ENCODE data around the gene NBR1. TPM values are rescaled to one million over a fixed set of nuclear protein-coding genes. Genes with fewer than 3 reads are reported as not detected.

Gene NBR1
- total and polyA plus RNA-seq, 2 of the 4 experiments (the other 2 are of a cell fraction), result 52.4 to 132 TPM

- no peak overlapping the region for H4K91ac ChIP-seq (ENCODE audit: insufficient read depth, low read depth, low read length)
- ATAC-seq (ENCODE audit: low read depth), result no peak
- TF ChIP-seq POLR2A (IDR thresholded peaks at IDR 0.05; ENCODE audit: low read depth, low read length) (no peak), RCOR1 (IDR thresholded peaks at IDR 0.05; ENCODE audit: insufficient replicate concordance, low read length) (no peak), USF2 (IDR thresholded peaks at IDR 0.05; ENCODE audit: low read depth, low read length) (no peak), BHLHE40 (IDR thresholded peaks at IDR 0.05; ENCODE audit: low read depth, low read length) (no peak), CTCF (conservative IDR thresholded peaks at IDR 0.05; ENCODE audit: low read depth, low read length) (no peak), RAD21 (IDR thresholded peaks at IDR 0.05; ENCODE audit: low read length) (no peak), MXI1 (IDR thresholded peaks at IDR 0.05; ENCODE audit: borderline replicate concordance, low read depth, low read length) (no peak)
- CTCF ChIA-PET, result no interaction called here
- no peak overlapping the region for H2BK15ac ChIP-seq (ENCODE audit: low read depth, low read length)
- H2AK5ac ChIP-seq (ENCODE audit: low read depth, low read length), result no peak overlapping the region
- H3K27ac ChIP-seq (ENCODE audit: insufficient read depth, low read length), result no peak overlapping the region
- H2BK20ac ChIP-seq (ENCODE audit: low read depth, low read length), result no peak overlapping the region
- no peak overlapping the region for H3K4me3 ChIP-seq (ENCODE audit: insufficient read depth, low read depth, low read length)
- no peak overlapping the region for H4K5ac ChIP-seq (ENCODE audit: low read depth, low read length)
- 0 out of 2 replicates have a peak, but pooled peaks cover 1% of the 10 kb centered on the region for H3K36me3 ChIP-seq (ENCODE audit: control insufficient read depth, insufficient read depth, low read length)
- H2AK9ac ChIP-seq (replicated peaks; ENCODE audit: low read depth, low read length, poor library complexity), result no peak overlapping the region
- no CpG with 5 or more reads among the region's 3 CpGs for WGBS, 2 experiments (ENCODE audit: extremely low coverage in 2 of 2, insufficient read length in 1 of 2)
- no peak overlapping the region for H2AFZ ChIP-seq (replicated peaks; ENCODE audit: low read length, poor library complexity)
- H3K79me1 ChIP-seq (ENCODE audit: low read depth in 1 of 2, low read length in 2 of 2), result no peaks in the 10 kb centered on the region
- in situ Hi-C loops (cut with MboI; ENCODE audit: low sequenced_read_pairs), result no loop called here
- H3K4me1 ChIP-seq (ENCODE audit: control insufficient read depth, insufficient read depth, low read length), result no peaks in the 10 kb centered on the region
- no peak overlapping the region for H3K56ac ChIP-seq (ENCODE audit: extremely low read depth, insufficient read depth, low read length)
- H3K23ac ChIP-seq (ENCODE audit: low read depth, low read length), result no peak overlapping the region
- no peaks in the 10 kb centered on the region for H3K9me1 ChIP-seq (ENCODE audit: insufficient read depth, low read length)
- dilution Hi-C loops (cut with HindIII; ENCODE audit: low sequenced_read_pairs, unreplicated experiment), result no loop called here
- no peaks in the 10 kb centered on the region for H3K9me3 ChIP-seq (ENCODE audit: control insufficient read depth, insufficient read depth, low read length)
- H3K9ac ChIP-seq (ENCODE audit: low read depth, low read length), result no peak overlapping the region
- H2BK120ac ChIP-seq (ENCODE audit: low read depth, low read length), result no peak overlapping the region
- DNase-seq, result no peak
- H3K14ac ChIP-seq (replicated peaks; ENCODE audit: low read depth, low read length), result no peak overlapping the region
- no peak overlapping the region for H3K4ac ChIP-seq (ENCODE audit: low read depth, low read length)
- H3K18ac ChIP-seq (ENCODE audit: low read depth, low read length), result no peak overlapping the region
- no peak overlapping the region for H4K8ac ChIP-seq (ENCODE audit: low read depth in 2 of 2, low read length in 2 of 2)
- no TSS peak for BruUV-seq (replicated peaks)
- POLR2A ChIA-PET (ENCODE audit: unreplicated experiment), result no interaction called here
- intact Hi-C loops (cut with micrococcal nuclease), result no loop called here
- no peaks in the 10 kb centered on the region for H3K27me3 ChIP-seq (ENCODE audit: control insufficient read depth, insufficient read depth, low read length)
- H2BK5ac ChIP-seq (ENCODE audit: low read depth, low read length, poor library complexity, severe bottlenecking), result no peak overlapping the region
- no peak overlapping the region for H3K4me2 ChIP-seq (ENCODE audit: low read depth, low read length)
- H4K20me1 ChIP-seq (ENCODE audit: insufficient read depth, low read length), result no peaks in the 10 kb centered on the region
Observed at GRCh38 chr17:43151880-43152456, 19.0 kb upstream of the NBR1 start.
